Glomerular visceral epithelial cell (primary cell): ENCODE data around the gene IFNAR1.

ENCODE experiments used
- DNase-seq: peaks from one replicate; pipeline ENCODE4 v3.0.0-alpha.2; 2016; ENCODE audit errors: extremely low spot score

The IFNAR1 gene

GRCh38 chr21:33324291-33325221 lies at the start of gene IFNAR1:
Gene IFNAR1, plus strand, starts transcription at chr21:33324970. Its CDS starts 86 bp downstream, at chr21:33325056.
- peak; percentile 99 for DNase-seq

- no peak for DNase-seq
Observed at GRCh38 chr21:33278721-33279120, 46.0 kb upstream of the IFNAR1 start.

GRCh38 chr21:33279330-33279820 lies 45.4 kb upstream of the IFNAR1 start:
- DNase-seq, result no peak

- no peak for DNase-seq
Observed at GRCh38 chr21:33281096-33281652, 43.6 kb upstream of the IFNAR1 start.

- no peak for DNase-seq
Observed at GRCh38 chr21:33283203-33283602, 41.6 kb upstream of the IFNAR1 start.

- no peak for DNase-seq
Observed at GRCh38 chr21:33286076-33286475, 38.7 kb upstream of the IFNAR1 start.

- DNase-seq, result peak; percentile 35
Observed at GRCh38 chr21:33286600-33287456, 37.9 kb upstream of the IFNAR1 start.

GRCh38 chr21:33289199-33289819 lies 35.5 kb upstream of the IFNAR1 start:
- peak; percentile 76 for DNase-seq

GRCh38 chr21:33290441-33290840 lies 34.3 kb upstream of the IFNAR1 start:
- DNase-seq, result no peak

- DNase-seq, result no peak
Observed at GRCh38 chr21:33291686-33292085, 33.1 kb upstream of the IFNAR1 start.

GRCh38 chr21:33292724-33293123 lies 32.0 kb upstream of the IFNAR1 start:
- no peak for DNase-seq

GRCh38 chr21:33293136-33293535 lies 31.6 kb upstream of the IFNAR1 start:
- no peak for DNase-seq

GRCh38 chr21:33293811-33294216 lies 31.0 kb upstream of the IFNAR1 start:
- no peak for DNase-seq

- no peak for DNase-seq
Observed at GRCh38 chr21:33296156-33296555, 28.6 kb upstream of the IFNAR1 start.

GRCh38 chr21:33299181-33299752 lies 25.5 kb upstream of the IFNAR1 start:
- no peak for DNase-seq

GRCh38 chr21:33300701-33301631 lies 23.8 kb upstream of the IFNAR1 start:
- no peak for DNase-seq

GRCh38 chr21:33301632-33302002 lies 23.2 kb upstream of the IFNAR1 start:
- no peak for DNase-seq

GRCh38 chr21:33302055-33302454 lies 22.7 kb upstream of the IFNAR1 start:
- no peak for DNase-seq

GRCh38 chr21:33302796-33303195 lies 22.0 kb upstream of the IFNAR1 start:
- DNase-seq, result no peak

- no peak for DNase-seq
Observed at GRCh38 chr21:33305344-33305671, 19.5 kb upstream of the IFNAR1 start.
